HG02970 (cell line): ENCODE data around the gene AK9.
"Not testable (repeated sequence)": the region's sequence is repeated elsewhere in the genome, so short reads cannot be mapped to it uniquely, and the experiment has no call there.

Experiments
- ATAC-seq: cut with Tn5 transposase; IDR thresholded peaks from one replicate; pipeline ENCODE4 v1.9.1; 2021; ENCODE audit warnings: mild to moderate bottlenecking, moderate library complexity, moderate number of reproducible peaks; ENCODE audit not compliant: unreplicated experiment, low FRiP score

Gene AK9

DNA sequence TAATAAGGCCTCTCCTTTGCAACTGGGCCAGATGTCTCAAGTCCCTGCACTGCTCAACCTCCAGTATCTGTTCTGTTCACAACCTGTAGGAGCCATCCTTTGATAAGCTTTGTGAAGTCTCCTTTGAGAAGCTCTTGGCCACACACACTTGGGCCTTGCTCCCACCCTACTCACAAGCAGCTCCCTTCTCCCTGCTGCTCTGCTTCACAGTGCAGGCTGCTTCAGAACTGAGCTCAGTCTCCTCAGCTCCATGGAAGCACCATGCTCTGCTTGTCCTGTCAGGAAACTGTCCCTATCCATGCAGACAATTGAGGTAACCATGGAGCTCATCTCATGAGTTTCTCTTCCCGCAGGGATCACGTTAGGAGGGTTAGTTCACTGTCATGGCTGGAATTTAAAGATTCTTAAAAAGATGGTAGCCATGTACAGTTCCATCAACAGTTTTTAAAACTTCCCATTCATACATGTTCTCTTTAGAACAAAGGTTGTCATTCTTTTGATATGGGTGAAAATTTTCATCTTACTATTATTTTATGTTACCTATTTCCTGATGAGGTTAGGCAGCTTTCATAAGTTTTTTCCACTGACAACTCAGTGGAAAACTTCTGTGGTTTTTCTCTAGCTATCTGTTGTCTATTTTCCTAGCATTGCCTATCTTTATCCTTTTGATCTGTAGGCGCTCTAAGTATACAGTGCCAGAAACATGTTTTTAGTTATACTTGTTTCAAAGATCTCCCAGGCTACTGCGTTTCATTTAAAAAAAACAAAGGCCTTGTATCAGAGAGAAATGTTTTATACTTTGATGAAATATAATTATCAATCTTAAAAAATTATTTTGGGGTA is 62.6 kb downstream of the AK9 start:
- ATAC-seq: no peak

DNA sequence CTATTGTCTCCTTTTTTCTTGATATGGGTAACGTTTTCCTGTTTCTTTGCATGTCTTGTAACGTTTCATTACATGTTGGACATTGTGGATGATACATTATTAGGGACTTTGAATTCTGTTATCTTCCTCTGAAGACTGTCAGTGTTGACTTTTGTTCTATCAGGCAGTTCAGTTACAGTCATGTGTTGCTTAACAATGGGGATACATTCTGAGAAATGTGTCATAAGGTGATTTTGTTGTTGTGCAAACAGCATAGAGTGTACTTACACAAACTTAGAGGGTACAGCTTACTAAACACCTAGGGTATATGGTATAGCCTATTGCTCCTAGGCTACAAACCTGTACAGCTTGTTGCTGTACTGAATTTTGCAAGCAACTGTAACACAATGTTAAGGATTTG is 64.7 kb downstream of the AK9 start:
- ATAC-seq: no peak

DNA sequence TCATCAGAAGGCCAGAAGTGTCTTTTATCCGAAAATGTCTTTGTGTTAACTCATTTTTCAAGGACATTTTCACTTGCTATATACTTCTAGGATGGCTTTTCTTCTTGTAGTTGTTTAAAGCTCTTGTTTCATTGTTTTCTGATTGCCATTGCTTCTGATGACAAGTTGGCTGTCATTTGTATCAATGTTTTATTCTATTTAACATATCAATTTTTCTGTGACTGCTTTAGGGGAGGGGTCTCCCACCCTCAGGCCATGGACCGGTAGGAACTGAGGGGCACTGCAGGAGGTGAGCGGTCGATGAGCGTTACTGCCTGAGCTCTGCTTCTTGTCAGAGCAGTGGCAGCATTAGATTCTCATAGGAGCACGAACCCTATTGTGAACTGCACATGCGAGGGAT is 65.8 kb downstream of the AK9 start:
- no peak for ATAC-seq

DNA sequence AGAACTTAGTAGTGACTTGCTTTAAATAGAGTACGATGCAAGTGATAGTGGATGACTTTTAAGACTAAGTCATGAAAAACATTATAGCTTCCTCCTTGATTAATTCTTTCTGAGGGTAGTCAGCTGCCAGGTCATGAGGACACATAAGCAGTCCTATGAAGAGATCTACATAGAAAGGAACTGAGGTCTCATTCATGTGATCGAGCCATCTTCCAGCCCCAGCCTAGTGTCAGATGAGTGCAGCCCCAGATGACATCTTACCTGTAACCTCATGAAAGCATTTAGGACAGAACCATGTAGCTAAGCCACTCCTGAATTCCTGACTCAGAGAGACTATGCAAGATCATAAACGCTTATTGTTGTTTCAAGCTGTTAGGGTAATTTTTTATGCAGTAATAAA is 67.7 kb downstream of the AK9 start:
- ATAC-seq: no peak

DNA sequence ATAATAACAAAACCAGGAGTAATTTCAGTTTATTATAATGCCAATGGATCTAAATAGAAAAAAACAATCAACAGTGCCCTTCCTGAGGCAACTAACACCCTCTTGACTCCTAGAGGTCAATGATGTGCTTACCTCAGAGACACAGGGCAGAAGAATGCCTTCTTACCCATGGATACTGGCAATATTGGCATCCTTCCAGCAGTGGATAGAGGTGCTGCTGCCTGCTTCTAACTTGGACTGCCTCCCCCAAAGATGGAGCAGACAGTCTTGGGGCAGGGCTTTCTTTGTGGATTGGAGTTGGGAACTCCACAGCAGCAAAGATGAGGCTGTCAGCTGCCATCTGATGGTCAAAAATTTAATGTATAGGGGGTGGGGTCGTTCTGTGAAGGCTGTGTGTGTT is 78.7 kb downstream of the AK9 start:
- no peak for ATAC-seq

DNA sequence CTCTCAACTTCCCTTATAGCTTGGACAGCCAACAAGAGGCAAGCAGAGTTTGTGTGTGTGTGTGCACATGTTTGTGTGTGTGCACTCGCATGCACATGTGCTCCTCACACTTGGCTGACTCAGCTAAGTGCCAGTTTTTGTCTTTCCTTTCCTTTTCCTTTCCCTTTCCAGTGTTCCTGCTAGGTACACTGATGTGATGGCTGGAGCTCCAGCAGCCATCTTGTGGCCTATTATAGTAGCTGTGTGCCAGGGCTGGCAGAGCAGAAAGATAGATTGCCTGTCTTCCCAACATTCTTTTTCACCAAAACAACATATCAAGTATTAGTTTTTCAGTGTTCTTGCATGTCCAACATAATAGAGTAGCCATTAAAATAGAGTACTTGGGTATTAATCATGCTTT is 79.5 kb downstream of the AK9 start:
- no peak for ATAC-seq

DNA sequence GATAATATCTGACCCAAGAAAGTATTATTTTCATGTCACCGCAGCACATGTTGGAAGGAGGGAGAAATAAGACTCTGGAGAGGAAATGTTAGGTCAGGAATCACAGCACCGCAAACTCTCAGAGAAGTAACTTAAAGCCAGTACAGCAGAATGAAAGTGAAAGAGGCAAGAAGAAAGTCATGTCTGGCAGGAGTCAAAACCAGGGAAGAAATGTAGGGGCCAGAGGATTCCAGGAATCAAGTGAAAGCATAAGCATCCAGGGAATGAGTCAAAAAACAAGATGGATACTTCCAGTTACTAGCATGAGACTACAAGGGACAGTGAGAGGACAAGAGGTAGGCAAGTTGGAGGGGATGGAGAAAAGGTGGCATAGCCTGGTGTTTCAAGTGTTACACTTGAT is 80.4 kb downstream of the AK9 start:
- no peak for ATAC-seq

DNA sequence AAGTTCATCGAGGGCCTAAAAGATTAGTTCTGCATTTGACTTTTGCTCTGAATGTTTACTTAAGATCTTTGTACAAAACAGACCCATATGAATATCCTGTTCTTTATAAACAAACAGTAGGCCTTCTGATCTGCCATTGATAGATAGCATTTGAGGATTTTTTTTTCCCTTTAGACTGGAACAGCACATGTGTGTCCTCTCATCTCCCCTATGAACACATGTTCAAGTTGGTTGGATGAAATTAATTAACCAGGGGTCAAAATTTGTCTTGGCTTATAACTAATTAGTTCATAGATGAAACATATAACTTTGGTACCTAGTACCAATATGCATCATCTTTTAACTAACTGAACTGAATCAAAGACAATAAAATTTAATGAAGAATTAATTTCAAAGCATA is 81.3 kb downstream of the AK9 start:
- ATAC-seq: no peak

DNA sequence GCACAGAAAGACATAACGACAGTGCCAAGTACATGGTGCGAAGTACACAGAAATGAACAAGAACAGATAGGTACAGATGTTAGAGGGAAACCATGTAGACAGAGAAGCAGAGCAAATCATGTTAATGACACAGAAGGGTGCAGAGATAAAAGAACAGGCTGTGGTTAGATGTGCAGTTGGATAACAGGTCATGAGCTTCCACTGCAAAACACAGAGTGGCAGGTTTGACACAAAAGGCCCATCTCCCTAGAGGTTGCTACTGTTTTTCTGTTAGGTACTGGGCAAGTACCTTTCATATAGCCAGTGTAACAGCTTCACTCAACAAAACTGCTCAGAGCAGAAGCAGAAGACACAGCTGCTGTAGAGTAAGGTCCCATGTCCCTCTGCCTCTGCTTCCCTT is 84.6 kb downstream of the AK9 start:
- ATAC-seq: no peak

DNA sequence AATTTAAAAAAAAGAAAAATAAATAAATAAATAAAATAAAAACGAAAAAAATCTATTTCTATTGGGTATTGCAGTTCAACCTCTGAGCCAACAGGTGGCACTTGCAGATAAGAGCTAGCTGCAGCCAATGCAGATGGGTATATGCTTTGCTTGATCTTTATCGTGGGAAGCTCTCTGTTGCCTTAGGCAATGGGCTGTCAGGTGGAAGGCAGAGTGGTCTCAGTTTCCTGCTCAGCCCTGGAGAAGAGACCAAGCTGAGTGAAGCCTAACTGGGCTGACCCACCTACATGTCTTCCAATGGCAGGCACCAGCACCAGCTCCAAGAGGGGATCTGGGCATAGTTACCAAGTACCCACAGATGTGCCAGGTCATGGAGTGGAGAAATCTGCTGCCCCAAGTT is 95.0 kb downstream of the AK9 start:
- ATAC-seq: no peak

DNA sequence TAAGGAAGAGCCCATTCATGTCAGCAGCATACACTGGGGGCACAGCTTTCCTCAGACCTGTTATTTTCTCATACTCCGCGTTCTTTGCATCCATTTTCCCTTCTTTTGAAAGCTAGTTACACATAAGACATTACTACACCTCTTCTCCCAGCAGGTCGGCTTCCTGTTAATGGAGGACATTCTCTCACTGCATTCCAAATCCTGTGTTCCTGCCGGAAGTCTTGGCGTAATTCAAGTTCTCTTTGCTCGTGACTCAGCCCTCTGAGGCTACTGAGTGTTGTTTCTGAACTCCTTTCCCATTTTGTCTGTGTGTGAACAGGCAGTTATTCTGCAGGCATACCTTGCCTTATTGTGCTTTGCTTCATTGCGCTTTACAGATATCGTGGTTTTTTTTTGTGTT is 110.5 kb downstream of the AK9 start:
- ATAC-seq: no peak

DNA sequence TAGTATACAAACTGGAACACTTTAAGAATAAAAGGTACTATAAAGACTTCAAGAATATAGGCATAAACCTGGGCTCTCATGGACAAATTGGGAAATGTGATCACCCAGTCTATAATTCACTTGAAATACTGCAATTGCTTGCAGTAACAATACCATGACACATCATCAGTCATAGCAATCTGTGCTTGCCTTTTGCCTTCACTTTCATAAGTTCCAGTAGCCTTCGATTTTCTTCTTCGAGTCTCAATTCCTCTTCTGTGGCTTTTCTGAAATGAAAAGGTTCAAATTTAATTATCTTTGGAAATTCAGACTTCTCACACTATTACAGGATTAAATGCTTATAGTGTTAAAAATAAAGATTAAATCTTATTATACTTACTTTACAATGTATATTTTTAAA is 111.6 kb downstream of the AK9 start:
- no peak for ATAC-seq

DNA sequence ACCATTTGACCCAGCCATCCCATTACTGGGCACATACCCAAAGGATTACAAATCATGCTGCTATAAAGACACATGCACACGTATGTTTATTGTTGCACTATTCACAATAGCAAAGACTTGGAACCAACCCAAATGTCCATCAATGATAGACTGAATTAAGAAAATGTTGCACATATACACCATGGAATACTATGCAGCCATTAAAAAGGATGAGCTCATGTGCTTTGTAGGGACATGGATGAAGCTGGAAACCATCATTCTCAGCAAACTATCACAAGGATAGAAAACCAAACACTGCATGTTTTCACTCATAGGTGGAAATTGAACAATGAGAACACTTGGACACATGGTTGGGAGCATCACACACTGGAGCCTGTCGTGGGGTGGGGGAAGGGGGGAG is 121.1 kb downstream of the AK9 start:
- not testable (repeated sequence) for ATAC-seq

DNA sequence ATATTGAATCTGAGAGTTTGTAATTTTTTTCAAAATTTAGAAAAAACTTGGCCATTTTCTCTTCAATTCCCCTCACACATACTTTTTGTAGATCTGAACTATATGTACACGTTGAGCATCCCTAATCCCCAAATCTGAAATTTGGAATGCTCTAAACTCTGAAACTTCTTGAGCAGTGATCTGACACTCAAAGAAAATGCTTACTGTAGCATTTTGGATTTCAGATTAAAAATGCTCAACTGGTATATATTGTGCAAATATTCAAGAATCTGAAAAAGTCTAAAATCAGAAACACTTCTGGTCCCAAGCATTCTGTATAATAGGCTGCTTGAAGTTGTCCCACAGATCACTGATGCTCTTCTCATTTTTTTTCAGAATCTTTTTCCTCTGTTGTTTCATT is 129.2 kb downstream of the AK9 start:
- no peak for ATAC-seq

DNA sequence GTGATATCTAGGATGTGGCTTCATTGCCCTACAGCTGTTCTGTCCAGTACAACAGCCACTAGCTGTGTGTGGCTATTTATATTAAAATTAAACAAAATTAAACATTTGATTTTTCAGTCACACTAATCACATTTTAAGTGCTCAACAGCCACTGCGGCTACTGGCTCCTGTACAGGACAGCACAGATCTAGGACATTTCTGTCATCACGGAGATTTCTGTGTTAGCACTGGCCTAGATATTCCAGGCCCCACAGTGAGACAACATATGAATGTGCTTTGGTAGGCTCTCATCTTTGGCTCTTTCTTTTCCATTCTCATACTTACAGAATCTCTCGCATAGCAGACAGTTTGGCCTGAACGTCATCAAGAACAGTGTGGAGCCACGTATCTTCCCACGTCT is 159.6 kb downstream of the AK9 start:
- no peak for ATAC-seq

DNA sequence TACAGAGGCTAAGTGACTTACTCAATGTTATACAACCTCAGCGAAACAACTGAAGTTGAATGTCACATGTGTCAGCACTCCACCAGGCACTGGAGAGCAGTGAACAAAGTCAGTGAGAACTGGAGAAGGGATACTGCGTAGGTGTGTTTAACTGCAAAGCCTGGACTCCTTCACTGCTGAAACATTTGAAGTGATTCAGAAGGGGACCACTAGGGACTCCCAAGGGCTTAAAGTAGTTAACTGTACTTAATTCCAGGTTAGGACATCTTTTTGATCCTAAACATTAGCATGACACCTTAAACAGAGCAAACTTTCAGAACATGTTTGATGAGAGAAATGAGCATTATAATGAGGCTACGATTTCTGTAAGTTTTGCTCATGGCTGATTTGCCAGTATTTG is 163.0 kb downstream of the AK9 start:
- ATAC-seq: no peak

DNA sequence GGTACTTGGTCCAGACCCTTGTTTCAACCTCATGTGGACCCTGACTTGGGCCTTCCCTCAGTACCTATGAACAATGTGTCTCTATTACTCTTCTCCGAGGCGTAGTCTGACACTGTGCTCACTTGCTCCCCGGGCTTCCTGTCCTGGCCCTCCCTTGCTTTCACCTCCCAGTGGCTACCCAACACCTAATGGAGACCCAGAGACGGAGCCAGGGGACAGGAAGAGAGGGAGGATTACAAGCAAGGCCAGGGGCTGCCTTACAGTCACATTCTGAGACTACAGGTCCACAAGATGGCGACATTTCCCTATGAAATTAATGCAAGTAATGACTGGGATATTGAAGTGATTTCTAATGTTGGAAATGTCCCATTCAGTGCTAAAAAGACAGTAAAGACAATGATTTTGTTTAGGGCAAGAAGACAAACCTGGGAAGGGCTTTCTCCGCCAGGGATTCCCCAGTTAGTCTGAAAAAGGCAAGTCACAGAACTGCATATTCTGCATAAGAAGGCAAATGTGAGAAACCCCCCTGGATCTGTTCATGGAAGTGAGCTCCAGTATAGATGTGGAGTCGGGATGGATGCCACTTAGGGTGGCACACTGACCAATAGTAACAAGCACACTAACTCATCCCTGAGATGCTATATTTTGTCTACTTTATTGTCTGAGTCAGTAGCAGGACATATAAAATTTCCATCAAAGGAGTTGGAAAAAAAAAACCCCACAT is 163.9 kb downstream of the AK9 start:
- no peak for ATAC-seq

DNA sequence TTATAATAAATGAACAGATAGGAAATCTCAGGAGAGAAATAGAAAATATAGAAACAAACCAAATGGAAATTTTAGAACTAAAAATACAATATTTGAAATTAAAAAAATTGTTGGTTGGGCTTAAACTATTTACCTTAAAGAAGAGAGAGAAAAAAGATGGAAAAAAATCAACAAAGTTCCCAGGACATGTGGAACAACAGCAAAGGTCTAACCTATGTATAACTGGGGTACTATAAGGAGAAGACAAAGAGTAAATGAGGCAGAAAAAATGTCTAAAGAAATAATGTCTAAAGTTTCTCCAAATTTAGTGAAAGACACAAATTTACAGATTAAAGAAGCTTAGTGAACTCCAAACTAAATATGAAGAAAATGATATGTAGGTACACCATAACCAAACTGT is 166.9 kb downstream of the AK9 start:
- no peak for ATAC-seq

DNA sequence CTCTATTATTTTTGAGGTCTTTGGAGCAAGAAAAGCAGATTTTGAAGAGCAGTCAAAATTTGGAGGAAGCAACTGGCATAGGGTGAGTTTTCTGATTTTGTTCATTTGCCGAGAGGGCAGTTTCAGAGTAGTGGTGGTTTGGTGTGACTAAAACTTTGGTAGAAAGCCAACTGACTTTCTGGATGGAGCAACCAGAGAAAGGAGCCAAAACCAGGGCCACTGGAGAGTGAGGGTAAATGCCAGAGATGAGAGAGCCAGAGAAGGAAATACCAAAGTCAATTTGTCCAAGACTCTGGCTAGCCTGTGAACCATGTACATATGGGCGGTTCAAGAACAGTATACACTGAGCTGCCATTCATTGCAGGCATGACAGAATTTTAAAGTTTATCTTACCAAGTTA is 167.5 kb downstream of the AK9 start:
- no peak for ATAC-seq

DNA sequence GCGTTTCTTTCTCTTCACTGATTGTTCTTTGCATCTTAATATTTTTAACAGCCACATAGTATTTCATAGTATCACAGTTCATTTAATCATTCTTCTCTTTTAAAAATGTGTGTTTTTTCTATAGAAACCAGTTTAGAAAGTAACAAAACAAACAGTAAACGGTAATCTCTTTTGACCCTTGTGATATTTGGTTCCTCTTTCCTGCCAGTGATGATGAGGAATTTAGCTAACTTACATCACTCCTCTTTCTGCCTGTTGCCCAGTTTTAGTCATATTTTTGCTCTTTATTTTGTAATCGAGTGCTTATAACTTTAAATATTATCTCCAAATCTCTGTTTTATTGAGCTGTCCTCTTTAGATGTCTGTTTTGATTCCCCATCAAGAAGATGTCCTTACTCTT is 169.9 kb downstream of the AK9 start:
- ATAC-seq: no peak

DNA sequence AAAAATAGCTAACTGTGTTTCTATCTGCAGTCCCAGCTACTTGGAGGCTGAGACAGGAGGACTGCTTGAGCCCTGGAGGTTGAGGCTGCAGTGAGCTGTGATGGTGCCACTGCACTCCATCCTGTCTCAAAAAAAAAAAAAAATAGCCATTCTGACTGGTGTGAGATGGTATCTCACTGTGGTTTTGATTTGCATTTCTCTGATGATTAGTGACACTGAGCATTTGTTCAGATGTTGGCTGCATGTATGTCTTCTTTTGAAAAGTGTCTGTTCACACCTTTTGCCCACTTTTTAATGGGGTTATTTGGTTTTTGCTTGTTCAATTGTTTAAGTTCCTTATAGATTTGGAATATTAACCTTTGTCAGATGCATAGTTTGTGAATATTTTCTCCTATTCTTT is 171.4 kb downstream of the AK9 start:
- not testable (repeated sequence) for ATAC-seq

DNA sequence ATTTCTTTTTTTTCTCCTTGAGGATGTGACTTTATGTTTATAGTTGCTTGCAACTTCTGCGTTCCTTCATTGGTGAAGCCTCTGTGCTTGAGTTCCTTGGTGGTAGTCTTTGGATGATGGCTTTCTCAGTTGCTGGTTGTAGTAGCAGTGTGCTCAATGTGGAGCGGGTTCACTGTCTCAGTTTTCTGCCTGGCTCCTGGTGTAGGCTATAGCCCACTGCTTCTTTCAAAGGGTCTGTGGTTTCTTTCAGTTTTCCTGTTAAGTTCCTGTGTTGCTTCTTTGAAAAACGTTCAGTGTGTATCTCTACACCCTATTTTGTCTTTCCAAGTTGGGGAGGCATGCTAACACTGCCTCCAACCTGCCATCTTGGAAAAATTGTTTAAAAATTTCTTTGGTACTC is 174.1 kb downstream of the AK9 start:
- ATAC-seq: no peak
